Activated CD8-positive, alpha-beta T cell treated with anti-CD3 and anti-CD28 coated beads, Interleukin-2, amount 10 ng/mL, durations not matched to agents 7 days and 5 days (primary cell): ENCODE data around the gene MCAM. TPM values are rescaled to one million over a fixed set of nuclear protein-coding genes. Genes with fewer than 3 reads are reported as not detected.

Source experiments
- ATAC-seq: fragments of 150-1000 bp; cut with Tn5 transposase; one replicate; pipeline ENCODE4 v1.10.0; 2021; ENCODE audit warnings: moderate library complexity
- CTCF ChIA-PET: fragments of 350-600 bp; sonication (Branson Sonifier 250); formaldehyde crosslinking; loops from one replicate; lab custom pipeline; 2021; ENCODE audit warnings: antibody characterized with exemption; lab: Charles Lee
- POLR2A ChIA-PET: fragments of 350-600 bp; sonication (Branson Sonifier 250); formaldehyde crosslinking; loops from one replicate; lab custom pipeline; 2021; ENCODE audit warnings: antibody characterized with exemption; lab: Charles Lee
- DNase-seq: peaks from one replicate; pipeline ENCODE4 v3.0.0-alpha.2; 2020
- H3K27ac Mint-ChIP-seq: one replicate; pipeline ENCODE4 v1.8.0; 2021; ENCODE audit warnings: mild to moderate bottlenecking, mixed read lengths
- H3K27me3 Mint-ChIP-seq: one replicate; pipeline ENCODE4 v1.8.0; 2021; ENCODE audit warnings: low read depth, mixed read lengths
- H3K36me3 Mint-ChIP-seq: one replicate; pipeline ENCODE4 v1.8.0; 2021; ENCODE audit warnings: low read depth, mixed read lengths
- H3K4me1 Mint-ChIP-seq: one replicate; pipeline ENCODE4 v1.8.0; 2021; ENCODE audit warnings: low read depth, mixed read lengths
- H3K4me3 Mint-ChIP-seq: one replicate; pipeline ENCODE4 v1.8.0; 2021; ENCODE audit warnings: mild to moderate bottlenecking, mixed read lengths
- H3K9me3 Mint-ChIP-seq: one replicate; pipeline ENCODE4 v1.8.0; 2022; ENCODE audit warnings: mixed read lengths; ENCODE audit not compliant: insufficient read depth
- total RNA-seq, 2 experiments: library from RNA; stranded (reverse); gene quantifications; one replicate each; pipeline ENCODE4 v1.2.3, GENCODE V29; 2021

The MCAM gene
- total RNA-seq, 2 experiments from 2014 or later, result 2.9 to 4.4 TPM

GRCh38 chr11:119337581-119338317 is 20.8 kb upstream of the MCAM start:
- no peaks in the 10 kb centered on the region for H3K9me3 Mint-ChIP-seq
- ChIA-PET POLR2A (interaction anchor here (1.0 to 1.7 kb wide), 3 partner anchors 123 to 243 kb away, joined by 3 to 5 read pairs (median 4); partner anchors contain the start of gene CBL), CTCF (interaction anchor here (0.6 to 5.1 kb wide), 45 partner anchors 10 to 270 kb away, joined by 3 to 96 read pairs (median 4); partner anchors contain the start of genes ABCG4, CBL, HINFP and MCAM)
- DNase-seq (no peak), ATAC-seq (no peak)
- peaks cover 22% of the 10 kb centered on the region for H3K27me3 Mint-ChIP-seq
- no peak overlapping the region for H3K4me3 Mint-ChIP-seq
- H3K27ac Mint-ChIP-seq, result no peak overlapping the region
- peaks cover 22% of the 10 kb centered on the region for H3K36me3 Mint-ChIP-seq
- peaks cover 68% of the 10 kb centered on the region for H3K4me1 Mint-ChIP-seq

GRCh38 chr11:119336744-119337469 is 20.0 kb upstream of the MCAM start:
- CTCF ChIA-PET, result interaction anchor here (1.1 to 5.1 kb wide), 15 partner anchors 9 to 138 kb away, joined by 3 to 96 read pairs (median 13); partner anchors contain the start of genes CBL and USP2
- Mint-ChIP-seq H3K4me1 (peaks cover 69% of the 10 kb centered on the region), H3K27me3 (peaks cover 18% of the 10 kb centered on the region), H3K9me3 (no peaks in the 10 kb centered on the region), H3K4me3 (peak overlapping the region; percentile 55), H3K27ac (peak overlapping the region; percentile 67), H3K36me3 (peaks cover 22% of the 10 kb centered on the region)
- ATAC-seq (no peak), DNase-seq (no peak)
- POLR2A ChIA-PET, result interaction anchor here (1.7 kb wide), 1 partner anchor 131 kb away, joined by 5 read pairs; the partner anchor contains the start of gene CBL

GRCh38 chr11:119335655-119336543 is 19.0 kb upstream of the MCAM start:
- Mint-ChIP-seq H3K9me3 (no peaks in the 10 kb centered on the region), H3K27ac (peak overlapping the region; percentile 96), H3K4me3 (peak overlapping the region; percentile 92), H3K4me1 (peaks cover 63% of the 10 kb centered on the region), H3K27me3 (peaks cover 11% of the 10 kb centered on the region), H3K36me3 (peaks cover 22% of the 10 kb centered on the region)
- ChIA-PET CTCF (interaction anchor here (4.3 to 5.6 kb wide), 2 partner anchors 13 to 20 kb away, joined by 37 to 96 read pairs (median 57); no protein-coding TSS in a partner anchor), POLR2A (interaction anchor here (2.5 kb wide), 1 partner anchor 14 kb away, joined by 13 read pairs; no protein-coding TSS in a partner anchor)
- DNase-seq (no peak), ATAC-seq (no peak)

- Mint-ChIP-seq H3K4me1 (peaks cover 62% of the 10 kb centered on the region), H3K27me3 (peaks cover 15% of the 10 kb centered on the region), H3K27ac (peak overlapping the region; percentile 96), H3K4me3 (peak overlapping the region; percentile 92), H3K9me3 (no peaks in the 10 kb centered on the region), H3K36me3 (peaks cover 22% of the 10 kb centered on the region)
- no peak for ATAC-seq
- CTCF ChIA-PET, result interaction anchor here (1.1 to 5.6 kb wide), 4 partner anchors 13 to 166 kb away, joined by 3 to 57 read pairs (median 20); no protein-coding TSS in a partner anchor
- DNase-seq, result no peak
- POLR2A ChIA-PET, result interaction anchor here (0.7 to 2.5 kb wide), 4 partner anchors 11 to 240 kb away, joined by 3 to 13 read pairs (median 6); a partner anchor contains a TSS
These were observed 18.2 kb upstream of the MCAM start for GRCh38 chr11:119335091-119335654.

- ATAC-seq (peak; percentile 96), DNase-seq (peak; percentile 98)
- ChIA-PET CTCF (interaction anchor here (1.1 to 5.6 kb wide), 4 partner anchors 12 to 165 kb away, joined by 3 to 57 read pairs (median 20); no protein-coding TSS in a partner anchor), POLR2A (interaction anchor here (0.7 to 2.5 kb wide), 5 partner anchors 10 to 267 kb away, joined by 3 to 13 read pairs (median 4); partner anchors contain the start of gene VPS11)
- peaks cover 60% of the 10 kb centered on the region for H3K4me1 Mint-ChIP-seq
- H3K36me3 Mint-ChIP-seq, result peaks cover 22% of the 10 kb centered on the region
- H3K9me3 Mint-ChIP-seq, result no peaks in the 10 kb centered on the region
- H3K27ac Mint-ChIP-seq, result peak within 1 kb of the TSS; percentile 96
- peak within 1 kb of the TSS; percentile 92 for H3K4me3 Mint-ChIP-seq
- H3K27me3 Mint-ChIP-seq, result peaks cover 20% of the 10 kb centered on the region
These were observed 17.4 kb upstream of the MCAM start, which contains the start of gene RNF26 for GRCh38 chr11:119334174-119334930. TSS of gene RNF26 (plus strand) at chr11:119334527. CDS start at chr11:119335123, 596 bp downstream.

- H3K4me3 Mint-ChIP-seq, result no peak overlapping the region
- H3K36me3 Mint-ChIP-seq, result peaks cover 16% of the 10 kb centered on the region
- H3K27me3 Mint-ChIP-seq, result peaks cover 17% of the 10 kb centered on the region
- ChIA-PET CTCF (interaction anchor here (1.4 to 5.6 kb wide), 3 partner anchors 10 to 163 kb away, joined by 3 to 57 read pairs (median 3); no protein-coding TSS in a partner anchor), POLR2A (no interaction called here)
- ATAC-seq (no peak), DNase-seq (no peak)
- H3K27ac Mint-ChIP-seq, result peak overlapping the region; percentile 22
- H3K4me1 Mint-ChIP-seq, result peaks cover 42% of the 10 kb centered on the region
- no peaks in the 10 kb centered on the region for H3K9me3 Mint-ChIP-seq
These were observed 15.3 kb upstream of the MCAM start for GRCh38 chr11:119332111-119332765.

- ChIA-PET POLR2A (no interaction called here), CTCF (interaction anchor here (1.5 to 5.6 kb wide), 2 partner anchors 8 to 26 kb away, joined by 3 to 57 read pairs; no protein-coding TSS in a partner anchor)
- Mint-ChIP-seq H3K27me3 (peaks cover 17% of the 10 kb centered on the region), H3K4me1 (peaks cover 22% of the 10 kb centered on the region), H3K9me3 (no peaks in the 10 kb centered on the region), H3K36me3 (no peaks in the 10 kb centered on the region), H3K27ac (no peak overlapping the region), H3K4me3 (no peak overlapping the region)
- ATAC-seq, result no peak
- no peak for DNase-seq
These were observed 13.3 kb upstream of the MCAM start for GRCh38 chr11:119330237-119330636.

- DNase-seq, result no peak
- H3K4me1 Mint-ChIP-seq, result peaks cover 17% of the 10 kb centered on the region
- H3K27ac Mint-ChIP-seq, result no peak overlapping the region
- no peaks in the 10 kb centered on the region for H3K9me3 Mint-ChIP-seq
- ChIA-PET CTCF (interaction anchor here (1.1 to 1.5 kb wide), 2 partner anchors 9 to 27 kb away, joined by 3 to 4 read pairs; no protein-coding TSS in a partner anchor), POLR2A (interaction anchor here (0.8 kb wide), 1 partner anchor 8 kb away, joined by 5 read pairs; no protein-coding TSS in a partner anchor)
- no peak for ATAC-seq
- no peaks in the 10 kb centered on the region for H3K36me3 Mint-ChIP-seq
- no peak overlapping the region for H3K4me3 Mint-ChIP-seq
- peaks cover 17% of the 10 kb centered on the region for H3K27me3 Mint-ChIP-seq
These were observed 12.4 kb upstream of the MCAM start for GRCh38 chr11:119329320-119329719.

- H3K27ac Mint-ChIP-seq, result no peak overlapping the region
- DNase-seq (no peak), ATAC-seq (no peak)
- ChIA-PET CTCF (interaction anchor here (0.7 to 4.6 kb wide), 27 partner anchors 9 to 266 kb away, joined by 3 to 96 read pairs (median 5); partner anchors contain the start of genes C1QTNF5, C2CD2L, CBL and HINFP), POLR2A (interaction anchor here (0.8 to 4.5 kb wide), 4 partner anchors 10 to 229 kb away, joined by 4 to 20 read pairs (median 10); partner anchors contain the start of genes CBL and RNF26)
- H3K36me3 Mint-ChIP-seq, result no peaks in the 10 kb centered on the region
- H3K4me1 Mint-ChIP-seq, result peaks cover 24% of the 10 kb centered on the region
- no peaks in the 10 kb centered on the region for H3K9me3 Mint-ChIP-seq
- H3K27me3 Mint-ChIP-seq, result peaks cover 2% of the 10 kb centered on the region
- no peak overlapping the region for H3K4me3 Mint-ChIP-seq
These were observed 7.3 kb upstream of the MCAM start for GRCh38 chr11:119324189-119324588.
